Measurements from ENCODE around the gene HMGB2. TPM values are rescaled to one million over a fixed set of nuclear protein-coding genes. Genes with fewer than 3 reads are reported as not detected.
A peak's percentile ranks its signal among the peaks of the same experiment; 100 is the strongest.

Gene HMGB2
- total and polyA plus RNA-seq, 8 donors = 4.0 to 29.0 (median 10.6) TPM

DNA sequence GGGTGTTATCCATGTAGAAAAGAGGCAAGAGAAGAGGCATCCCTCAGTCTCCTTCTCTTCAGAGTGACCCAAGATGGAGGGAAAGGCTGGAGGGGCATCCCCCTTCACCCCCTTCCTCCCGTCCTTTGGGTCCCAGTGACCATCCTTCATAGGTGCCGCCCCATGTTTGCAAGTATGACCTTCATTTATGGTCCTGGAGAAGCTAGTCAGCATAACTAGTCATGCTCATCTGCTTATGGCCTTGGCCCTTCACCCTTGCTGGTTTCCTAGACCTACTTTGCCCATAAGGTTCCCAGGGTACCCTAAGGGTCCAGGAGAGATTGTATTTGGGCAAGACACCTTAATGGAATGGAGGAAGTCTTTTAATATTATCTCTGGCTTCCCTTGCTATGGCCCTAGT is 46.7 kb downstream of the HMGB2 start:
- Histone ChIP-seq H3K27me3 (no peaks in the 10 kb centered on the region), H3K36me3 (no peaks in the 10 kb centered on the region), H3K4me3 (no peak overlapping the region), H3K4me1 (no peaks in the 10 kb centered on the region), H3K9me3 (peaks cover 0 to 4% (median 0%) of the 10 kb centered on the region in 4 donors), H3K27ac (no peak overlapping the region)
- FAIRE-seq = no peak
- ATAC-seq = no peak
- 69 to 96% methylated on average over 2 of the region's 2 CpGs for WGBS, 2 donors
- intact Hi-C loops (cut with DNase I) = no loop called here
- DNase-seq = no peak
- TF ChIP-seq, protein P1, sequence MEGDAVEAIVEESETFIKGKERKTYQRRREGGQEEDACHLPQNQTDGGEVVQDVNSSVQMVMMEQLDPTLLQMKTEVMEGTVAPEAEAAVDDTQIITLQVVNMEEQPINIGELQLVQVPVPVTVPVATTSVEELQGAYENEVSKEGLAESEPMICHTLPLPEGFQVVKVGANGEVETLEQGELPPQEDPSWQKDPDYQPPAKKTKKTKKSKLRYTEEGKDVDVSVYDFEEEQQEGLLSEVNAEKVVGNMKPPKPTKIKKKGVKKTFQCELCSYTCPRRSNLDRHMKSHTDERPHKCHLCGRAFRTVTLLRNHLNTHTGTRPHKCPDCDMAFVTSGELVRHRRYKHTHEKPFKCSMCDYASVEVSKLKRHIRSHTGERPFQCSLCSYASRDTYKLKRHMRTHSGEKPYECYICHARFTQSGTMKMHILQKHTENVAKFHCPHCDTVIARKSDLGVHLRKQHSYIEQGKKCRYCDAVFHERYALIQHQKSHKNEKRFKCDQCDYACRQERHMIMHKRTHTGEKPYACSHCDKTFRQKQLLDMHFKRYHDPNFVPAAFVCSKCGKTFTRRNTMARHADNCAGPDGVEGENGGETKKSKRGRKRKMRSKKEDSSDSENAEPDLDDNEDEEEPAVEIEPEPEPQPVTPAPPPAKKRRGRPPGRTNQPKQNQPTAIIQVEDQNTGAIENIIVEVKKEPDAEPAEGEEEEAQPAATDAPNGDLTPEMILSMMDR (IDR thresholded peaks at IDR 0.05) = no peak

DNA sequence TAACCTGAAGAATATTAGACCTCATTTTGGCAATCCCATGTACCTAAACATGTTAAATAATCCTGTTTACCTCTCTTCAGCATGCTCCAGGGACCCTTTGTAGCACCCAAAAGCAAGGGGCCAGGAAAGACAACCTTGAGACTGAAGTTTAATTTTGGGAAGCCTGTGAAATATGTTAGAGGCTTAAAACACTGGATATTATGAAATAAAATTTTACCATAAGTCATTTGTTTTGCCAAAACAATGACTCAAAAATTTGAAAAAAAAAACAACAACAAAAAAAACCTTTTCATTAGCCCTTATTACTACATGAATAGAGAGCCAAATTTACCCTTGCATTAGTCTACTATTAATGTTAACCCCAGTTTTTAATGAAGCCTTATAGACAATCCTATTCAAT is 49.7 kb downstream of the HMGB2 start:
- H3K9me3 ChIP-seq = peaks cover 0 to 4% (median 0%) of the 10 kb centered on the region in 4 donors
- H3K27ac ChIP-seq = no peak overlapping the region
- TF ChIP-seq, protein P1 (IDR thresholded peaks at IDR 0.05) = no peak
- H3K36me3 ChIP-seq = no peaks in the 10 kb centered on the region
- no peaks in the 10 kb centered on the region for H3K4me1 ChIP-seq
- DNase-seq = no peak
- ATAC-seq = no peak
- H3K4me3 ChIP-seq = no peak overlapping the region
- FAIRE-seq = no peak
- intact Hi-C loops (cut with DNase I) = no loop called here
- H3K27me3 ChIP-seq = no peaks in the 10 kb centered on the region

DNA sequence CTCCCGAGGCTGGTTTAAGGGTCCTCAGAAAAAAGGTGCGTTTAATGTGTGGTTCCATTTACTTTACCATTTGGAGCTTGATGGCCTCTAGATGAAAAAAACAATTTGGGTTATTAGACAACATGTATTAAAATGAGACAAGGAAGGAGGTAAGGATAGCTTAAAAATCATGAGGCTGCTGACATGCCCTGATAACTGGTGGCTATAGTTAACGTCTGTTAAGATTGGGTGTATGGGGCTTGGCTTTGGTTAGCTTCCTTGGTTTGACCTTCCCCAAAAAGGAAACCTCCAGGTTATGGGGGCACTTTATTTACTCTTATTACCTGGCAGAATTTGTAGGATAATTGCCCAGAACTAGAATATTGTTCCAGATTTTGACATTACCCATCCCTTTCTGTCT is 51.5 kb downstream of the HMGB2 start:
- TF ChIP-seq, protein P1 (IDR thresholded peaks at IDR 0.05) = no peak
- no peaks in the 10 kb centered on the region for H3K27me3 ChIP-seq
- DNase-seq (no peak), FAIRE-seq (no peak), ATAC-seq (no peak)
- no peak overlapping the region for H3K4me3 ChIP-seq
- H3K9me3 ChIP-seq = peaks cover 0 to 4% (median 0%) of the 10 kb centered on the region in 4 donors
- WGBS, 2 donors = 75% methylated on average over 3 of the region's 3 CpGs
- no peaks in the 10 kb centered on the region for H3K36me3 ChIP-seq
- no peaks in the 10 kb centered on the region for H3K4me1 ChIP-seq
- intact Hi-C loops (cut with DNase I) = no loop called here
- no peak overlapping the region for H3K27ac ChIP-seq

DNA sequence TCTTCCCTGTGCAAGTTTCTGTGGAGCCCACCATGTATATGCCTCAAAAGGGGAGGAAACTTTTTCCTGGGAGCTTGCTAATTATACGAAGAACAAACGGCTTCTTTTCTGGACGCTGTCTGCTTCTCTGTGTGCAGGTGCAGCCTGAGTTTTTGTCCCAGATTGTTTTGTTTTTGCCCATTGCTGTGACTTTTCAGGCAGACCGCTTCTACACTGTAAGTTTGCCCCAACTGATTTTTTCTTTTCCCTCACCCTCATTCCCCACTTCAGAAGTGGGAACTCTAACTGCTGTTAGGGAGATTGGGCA is 51.9 kb downstream of the HMGB2 start:
- FAIRE-seq (no peak), DNase-seq (no peak), ATAC-seq (no peak)
- intact Hi-C loops (cut with DNase I) = no loop called here
- peaks cover 0 to 4% (median 0%) of the 10 kb centered on the region in 4 donors for H3K9me3 ChIP-seq
- no peak overlapping the region for H3K4me3 ChIP-seq
- H3K36me3 ChIP-seq = no peaks in the 10 kb centered on the region
- no peak overlapping the region for H3K27ac ChIP-seq
- no peaks in the 10 kb centered on the region for H3K4me1 ChIP-seq
- TF ChIP-seq, protein P1 (IDR thresholded peaks at IDR 0.05) = no peak
- H3K27me3 ChIP-seq = no peaks in the 10 kb centered on the region
- WGBS, 2 donors = 91 to 92% methylated on average over 4 of the region's 4 CpGs

DNA sequence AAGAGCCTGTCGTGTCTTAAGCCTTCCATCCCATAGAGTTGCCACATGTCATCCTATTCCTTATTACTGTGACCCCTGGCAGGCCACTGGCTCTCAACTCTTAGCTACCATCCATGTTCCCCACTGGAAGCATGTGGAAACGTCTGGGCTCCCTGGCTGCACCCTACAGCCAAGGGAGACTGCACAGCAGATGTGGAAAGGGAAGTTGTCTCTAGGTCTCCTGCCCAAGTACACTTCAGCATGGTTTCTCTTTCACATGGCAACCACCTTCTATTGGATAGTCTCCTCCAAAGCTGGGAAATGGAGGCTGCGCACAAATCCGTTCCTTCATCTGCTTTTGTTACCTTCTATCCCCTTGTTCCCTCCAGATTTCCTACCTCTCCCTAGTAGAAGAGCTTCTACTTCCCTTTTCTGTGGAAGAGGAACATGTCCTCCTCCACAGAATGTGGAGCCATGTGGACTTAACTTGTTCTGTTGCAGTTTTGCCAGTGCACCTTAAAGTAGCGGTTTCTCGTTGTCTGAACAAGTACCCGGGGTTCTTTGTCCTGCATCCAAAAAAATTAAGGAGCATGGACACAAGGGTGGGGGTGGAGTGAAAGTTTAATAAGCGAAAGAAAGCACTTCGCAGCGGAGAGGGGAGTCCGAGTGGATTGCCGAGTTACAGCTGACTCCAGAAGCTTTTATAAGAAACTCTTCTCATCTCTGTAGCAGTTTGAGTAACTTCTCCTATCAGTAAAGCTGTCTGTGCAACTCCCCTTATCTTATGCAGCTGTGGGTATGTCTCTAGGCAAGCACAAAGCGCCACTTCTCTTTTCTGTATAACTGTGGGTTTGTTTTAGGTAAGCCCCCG is 52.5 kb downstream of the HMGB2 start:
- ATAC-seq = no peak

More for the DNA sequence above, 52.5 kb downstream of the HMGB2 start:
- Histone ChIP-seq H3K36me3 (no peaks in the 10 kb centered on the region), H3K9me3 (peaks cover 0 to 4% (median 0%) of the 10 kb centered on the region in 4 donors), H3K4me1 (no peaks in the 10 kb centered on the region), H3K27me3 (no peaks in the 10 kb centered on the region), H3K4me3 (no peak overlapping the region), H3K27ac (no peak overlapping the region)
- DNase-seq (peak in 1 of 6 donors; percentile 10), FAIRE-seq (no peak)
- intact Hi-C loops (cut with DNase I) = no loop called here
- TF ChIP-seq, protein P1 (IDR thresholded peaks at IDR 0.05) = no peak
- WGBS, 2 donors = 89% methylated on average over 14 of the region's 14 CpGs
